ENCODE data around the gene UBR2. TPM values are rescaled to one million over a fixed set of nuclear protein-coding genes. Genes with fewer than 3 reads are reported as not detected.

Gene UBR2
- total and polyA plus RNA-seq, 2 donors (not counting 3 experiments of a cell fraction or from before 2014, with no cell fraction given) = 8.0 to 22.3 TPM

- Histone ChIP-seq H3K27ac (ENCODE audit: insufficient read depth, low read depth, low read length) (no peak overlapping the region), H4K20me1 (replicated peaks; ENCODE audit: control insufficient read depth, extremely low read depth, insufficient read depth, low read length) (no peaks in the 10 kb centered on the region), H3K9me1 (replicated peaks; ENCODE audit: control insufficient read depth, extremely low read depth, insufficient read depth, low read length) (no peaks in the 10 kb centered on the region), H3K4me3 (replicated peaks in 1 of 3; ENCODE audit: insufficient read depth in 1 of 3, low read depth in 1 of 3, low read length in 3 of 3) (no peak overlapping the region), H3K4me2 (ENCODE audit: insufficient read depth, low read length) (no peak overlapping the region), H3K9me3 (replicated peaks; ENCODE audit: control insufficient read depth, insufficient read depth, low read length) (no peaks in the 10 kb centered on the region), H3K9ac (replicated peaks; ENCODE audit: extremely low read depth, insufficient read depth, low read length) (no peak overlapping the region), H3K79me2 (ENCODE audit: control insufficient read depth, insufficient read depth, low read length) (no peaks in the 10 kb centered on the region), H3K36me3 (ENCODE audit: control insufficient read depth in 2 of 2, extremely low read depth in 1 of 2, insufficient read depth in 2 of 2, low read length in 2 of 2) (no peaks in the 10 kb centered on the region), H2AFZ (ENCODE audit: low read depth, low read length) (no peak overlapping the region), H3K27me3 (ENCODE audit: control insufficient read depth in 2 of 2, insufficient read depth in 2 of 2, low read length in 2 of 2) (peaks cover 2% of the 10 kb centered on the region in 2 experiments), H3K4me1 (ENCODE audit: control insufficient read depth, extremely low read depth, insufficient read depth, low read length) (peaks cover 2% of the 10 kb centered on the region)
- DNase-seq (ENCODE audit: low read depth, low spot score) (no peak), FAIRE-seq (no peak)
- intact Hi-C loops (cut with micrococcal nuclease) = no loop called here
- dilution Hi-C loops (cut with MboI; ENCODE audit: extremely low pct_ligation_motif_present, low sequenced_read_pairs) = no loop called here
- POLR2A ChIA-PET = interaction anchor here (0.7 kb wide), 1 partner anchor 369 kb away, joined by 5 read pairs; no protein-coding TSS in a partner anchor
- BruUV-seq (replicated peaks) = no TSS peak
- CTCF ChIA-PET = interaction anchor here (0.9 kb wide), 1 partner anchor 11 kb away, joined by 3 read pairs; no protein-coding TSS in a partner anchor
- TF ChIP-seq GATA2 (IDR thresholded peaks at IDR 0.05; ENCODE audit: insufficient read depth, insufficient read length, low read depth, low read length) (no peak), MYC (IDR thresholded peaks at IDR 0.05; ENCODE audit: low read depth, low read length) (no peak), POLR2A (IDR thresholded peaks at IDR 0.05; ENCODE audit: low read depth, low read length) (no peak), FOS (IDR thresholded peaks at IDR 0.05; ENCODE audit: borderline replicate concordance, insufficient read depth, low read length) (no peak), MAX (IDR thresholded peaks at IDR 0.05; ENCODE audit: insufficient read depth, insufficient read length) (no peak), POLR2AphosphoS5 (IDR thresholded peaks at IDR 0.05; ENCODE audit: insufficient read depth, low read depth, low read length) (no peak), CTCF (IDR thresholded peaks at IDR 0.05; ENCODE audit: extremely low read depth in 1 of 2, insufficient read depth in 1 of 2, low read depth in 1 of 2, low read length in 2 of 2) (no peak), JUN (IDR thresholded peaks at IDR 0.05; ENCODE audit: borderline replicate concordance, insufficient read depth, insufficient read length, low read depth) (no peak), EZH2 (IDR thresholded peaks at IDR 0.05; ENCODE audit: borderline replicate concordance, low read depth, low read length, severe bottlenecking) (no peak)
Measured at GRCh38 chr6:42550277-42550676, 13.6 kb upstream of the UBR2 start.

Data from endothelial cell of umbilical vein (primary cell).